ENCODE measurements around the gene EPHA1. TPM values are rescaled to one million over a fixed set of nuclear protein-coding genes. Genes with fewer than 3 reads are reported as not detected.

The EPHA1 gene
- total and polyA plus RNA-seq, 7 experiments from 2014 or later, result 4.1 to 63.1 (median 33.6) TPM

- Mint-ChIP-seq H3K4me3 (peak overlapping the region in 1 of 10 donors; percentile 7), H3K27ac (peak overlapping the region in 7 of 9 donors; percentile 77 to 95 (median 92)), H3K4me1 (peaks cover 59 to 78% (median 74%) of the 10 kb centered on the region in 7 donors), H3K27me3 (no peaks in the 10 kb centered on the region), H3K9me3 (no peaks in the 10 kb centered on the region), H3K36me3 (peaks cover 0 to 3% (median 0%) of the 10 kb centered on the region in 5 donors)
- no peak for ATAC-seq
- H3K4me1 ChIP-seq (ENCODE audit: control insufficient read depth in 2 of 2, insufficient read depth in 2 of 2, low read length in 2 of 2), result peaks cover 56 to 68% of the 10 kb centered on the region in 2 donors
- intact Hi-C loops (cut with micrococcal nuclease), result no loop called here
- ChIA-PET CTCF (interaction anchor here (1.3 to 2.8 kb wide), 3 partner anchors 39 to 136 kb away, joined by 5 to 10 read pairs (median 8); partner anchors contain the start of gene GSTK1), POLR2A (interaction anchor here (0.6 to 15.0 kb wide), 4 partner anchors 16 to 537 kb away, joined by 3 to 223 read pairs (median 6); partner anchors contain the start of gene EPHA1)
- no peaks in the 10 kb centered on the region for H3K9me3 ChIP-seq (ENCODE audit: control insufficient read depth in 2 of 3, low read length in 3 of 3)
- DNase-seq, result no peak
- no peaks in the 10 kb centered on the region for H3K27me3 ChIP-seq (ENCODE audit: control insufficient read depth in 2 of 2, insufficient read depth in 2 of 2, low read length in 2 of 2)
- peaks cover 0 to 8% (median 0%) of the 10 kb centered on the region in 3 experiments for H3K36me3 ChIP-seq (ENCODE audit: control insufficient read depth in 2 of 3, insufficient read depth in 3 of 3, low read length in 3 of 3)
- H3K27ac ChIP-seq (ENCODE audit: low read depth, low read length), result peak overlapping the region; percentile 60
- H3K4me3 ChIP-seq (ENCODE audit: low read length), result no peak overlapping the region
These were observed 32.3 kb downstream of the EPHA1 start for GRCh38 chr7:143376396-143376795.

GRCh38 chr7:143375298-143376034 is 33.2 kb downstream of the EPHA1 start:
- intact Hi-C loops (cut with micrococcal nuclease), result loop anchor here in 1 of 2 donors (1.0 kb wide), 2 partner anchors 13 to 135 kb away; partner anchors contain the start of gene FAM131B

DNA sequence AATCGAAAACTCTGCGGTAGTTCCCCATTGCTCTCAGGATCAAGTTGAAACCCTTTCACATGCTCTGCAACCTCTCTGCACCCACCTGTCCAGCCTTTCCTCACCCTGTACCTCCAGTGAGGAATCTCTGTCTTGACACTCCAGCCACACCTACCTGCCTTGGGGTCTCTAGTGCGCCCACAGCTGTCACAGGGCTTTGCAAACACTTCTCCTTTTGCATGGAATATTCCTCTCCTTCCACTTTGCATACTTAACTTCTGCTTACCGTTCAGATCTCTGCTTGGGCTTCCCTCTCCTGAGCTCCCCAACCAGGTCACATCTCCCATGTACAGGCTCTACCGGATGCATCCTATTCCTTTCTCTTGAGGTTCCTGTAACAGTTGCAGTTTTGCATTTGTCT is 34.1 kb downstream of the EPHA1 start:
- peak overlapping the region in 3 of 10 donors; percentile 23 to 61 (median 55) for H3K4me3 Mint-ChIP-seq
- POLR2A ChIA-PET, result interaction anchor here (1.0 to 15.0 kb wide), 9 partner anchors 9 to 129 kb away, joined by 3 to 223 read pairs (median 6); partner anchors contain the start of genes CASP2, EPHA1, FAM131B and GSTK1
- intact Hi-C loops (cut with micrococcal nuclease), result loop anchor here in 1 of 2 donors (5.0 kb wide), 2 partner anchors 33 to 67 kb away; partner anchors contain the start of gene EPHA1

More at GRCh38 chr7:143375298-143376034, 33.2 kb downstream of the EPHA1 start:
- ATAC-seq (peak; percentile 71), DNase-seq (peak in 7 of 9 donors; percentile 22 to 52 (median 46))
- H3K4me3 Mint-ChIP-seq, result peak overlapping the region; percentile 22 to 61 (median 54)
- ChIA-PET CTCF (interaction anchor here (0.5 to 2.8 kb wide), 12 partner anchors 9 to 626 kb away, joined by 3 to 11 read pairs (median 4); partner anchors contain the start of genes EPHA1 and GSTK1), POLR2A (interaction anchor here (0.6 to 15.0 kb wide), 12 partner anchors 9 to 536 kb away, joined by 3 to 223 read pairs (median 6); partner anchors contain the start of genes CASP2, EPHA1, FAM131B and GSTK1)
- H3K27ac ChIP-seq (ENCODE audit: low read depth, low read length), result peak overlapping the region; percentile 60
- H3K9me3 Mint-ChIP-seq, result no peaks in the 10 kb centered on the region
- H3K4me3 ChIP-seq (ENCODE audit: low read length), result peak overlapping the region; percentile 24
- H3K4me1 Mint-ChIP-seq, result peaks cover 59 to 85% (median 80%) of the 10 kb centered on the region in 7 donors
- H3K9me3 ChIP-seq (ENCODE audit: control insufficient read depth in 2 of 3, low read length in 3 of 3), result no peaks in the 10 kb centered on the region
- peaks cover 0 to 4% (median 0%) of the 10 kb centered on the region in 5 donors for H3K27me3 Mint-ChIP-seq
- no peaks in the 10 kb centered on the region for H3K27me3 ChIP-seq (ENCODE audit: control insufficient read depth in 2 of 2, insufficient read depth in 2 of 2, low read length in 2 of 2)
- H3K4me1 ChIP-seq (ENCODE audit: control insufficient read depth in 2 of 2, insufficient read depth in 2 of 2, low read length in 2 of 2), result peaks cover 56 to 69% of the 10 kb centered on the region in 2 donors
- peaks cover 0 to 3% (median 0%) of the 10 kb centered on the region in 5 donors for H3K36me3 Mint-ChIP-seq
- peak overlapping the region; percentile 69 to 95 (median 90) for H3K27ac Mint-ChIP-seq
- H3K36me3 ChIP-seq (ENCODE audit: control insufficient read depth in 2 of 3, insufficient read depth in 3 of 3, low read length in 3 of 3), result peaks cover 0 to 3% (median 0%) of the 10 kb centered on the region in 3 experiments

DNA sequence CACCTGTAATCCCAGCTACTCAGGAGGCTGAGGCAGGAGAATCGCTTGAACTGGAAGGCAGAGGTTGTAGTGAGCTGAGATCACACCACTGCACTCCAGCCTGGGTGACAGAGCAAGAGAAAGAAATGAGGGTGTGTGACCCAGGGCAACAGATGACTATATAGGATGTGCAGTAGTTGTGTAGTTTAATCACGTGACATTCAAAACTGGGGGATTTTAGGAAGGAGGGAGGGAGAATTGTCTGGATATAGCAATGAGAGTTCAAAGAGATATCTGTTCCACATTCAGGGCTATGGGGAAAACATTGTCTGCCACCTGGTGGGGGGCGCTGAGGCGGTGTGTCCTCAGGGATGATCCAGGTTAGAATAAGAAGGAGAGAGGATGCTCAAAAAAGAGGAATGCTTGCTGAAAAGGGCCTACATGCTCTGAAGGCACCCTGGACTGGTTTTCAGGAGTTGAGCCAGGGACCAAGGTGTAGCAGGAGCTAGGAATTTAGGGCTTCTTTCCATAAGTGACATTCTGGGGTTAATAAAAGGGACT is 35.3 kb downstream of the EPHA1 start:
- H3K27ac Mint-ChIP-seq, result peak overlapping the region; percentile 1 to 95 (median 58)
- ATAC-seq, result no peak
- H3K4me1 ChIP-seq (ENCODE audit: control insufficient read depth in 2 of 2, insufficient read depth in 2 of 2, low read length in 2 of 2), result peaks cover 40 to 51% of the 10 kb centered on the region in 2 donors

More for the DNA sequence above, 34.1 kb downstream of the EPHA1 start:
- Histone ChIP-seq H3K27me3 (ENCODE audit: control insufficient read depth in 2 of 2, insufficient read depth in 2 of 2, low read length in 2 of 2) (no peaks in the 10 kb centered on the region), H3K36me3 (ENCODE audit: control insufficient read depth in 2 of 3, insufficient read depth in 3 of 3, low read length in 3 of 3) (no peaks in the 10 kb centered on the region), H3K4me1 (ENCODE audit: control insufficient read depth in 2 of 2, insufficient read depth in 2 of 2, low read length in 2 of 2) (peaks cover 51 to 64% of the 10 kb centered on the region in 2 donors), H3K27ac (ENCODE audit: low read depth, low read length) (peak overlapping the region; percentile 60), H3K4me3 (ENCODE audit: low read length) (no peak overlapping the region), H3K9me3 (ENCODE audit: control insufficient read depth in 2 of 3, low read length in 3 of 3) (no peaks in the 10 kb centered on the region)
- Mint-ChIP-seq H3K27me3 (peaks cover 0 to 8% (median 0%) of the 10 kb centered on the region in 5 donors), H3K27ac (peak overlapping the region in 8 of 9 donors; percentile 69 to 95 (median 91)), H3K36me3 (peaks cover 0 to 3% (median 0%) of the 10 kb centered on the region in 5 donors), H3K4me1 (peaks cover 53 to 78% (median 76%) of the 10 kb centered on the region in 7 donors), H3K9me3 (no peaks in the 10 kb centered on the region)
- CTCF ChIA-PET, result interaction anchor here (0.5 to 2.8 kb wide), 9 partner anchors 10 to 625 kb away, joined by 3 to 11 read pairs (median 4); partner anchors contain the start of gene EPHA1
- DNase-seq, result no peak
- ATAC-seq, result no peak

GRCh38 chr7:143372070-143372469 is 36.6 kb downstream of the EPHA1 start:
- peaks cover 36 to 40% of the 10 kb centered on the region in 2 donors for H3K4me1 ChIP-seq (ENCODE audit: control insufficient read depth in 2 of 2, insufficient read depth in 2 of 2, low read length in 2 of 2)
- H3K4me3 Mint-ChIP-seq, result peak overlapping the region in 9 of 10 donors; percentile 13 to 67 (median 45)

More for the DNA sequence above, 35.3 kb downstream of the EPHA1 start:
- peaks cover 0 to 3% (median 0%) of the 10 kb centered on the region in 5 donors for H3K36me3 Mint-ChIP-seq
- ChIA-PET POLR2A (interaction anchor here (0.9 to 15.0 kb wide), 3 partner anchors 25 to 110 kb away, joined by 3 to 223 read pairs (median 3); partner anchors contain the start of genes EPHA1 and GSTK1), CTCF (interaction anchor here (2.5 kb wide), 1 partner anchor 35 kb away, joined by 20 read pairs; the partner anchor contains the start of gene EPHA1)
- no peak for DNase-seq
- H3K4me3 Mint-ChIP-seq, result no peak overlapping the region
- H3K9me3 ChIP-seq (ENCODE audit: control insufficient read depth in 2 of 3, low read length in 3 of 3), result no peaks in the 10 kb centered on the region
- H3K4me3 ChIP-seq (ENCODE audit: low read length), result no peak overlapping the region
- H3K27me3 ChIP-seq (ENCODE audit: control insufficient read depth in 2 of 2, insufficient read depth in 2 of 2, low read length in 2 of 2), result no peaks in the 10 kb centered on the region
- H3K9me3 Mint-ChIP-seq, result no peaks in the 10 kb centered on the region
- no peaks in the 10 kb centered on the region for H3K36me3 ChIP-seq (ENCODE audit: control insufficient read depth in 2 of 3, insufficient read depth in 3 of 3, low read length in 3 of 3)
- H3K27me3 Mint-ChIP-seq, result peaks cover 0 to 13% (median 0%) of the 10 kb centered on the region in 5 donors
- H3K27ac ChIP-seq (ENCODE audit: low read depth, low read length), result no peak overlapping the region
- intact Hi-C loops (cut with micrococcal nuclease), result loop anchor here in 1 of 2 donors (5.0 kb wide), 2 partner anchors 34 to 66 kb away; partner anchors contain the start of gene EPHA1
- peaks cover 42 to 66% (median 64%) of the 10 kb centered on the region in 7 donors for H3K4me1 Mint-ChIP-seq

More at GRCh38 chr7:143372070-143372469, 36.6 kb downstream of the EPHA1 start:
- Histone ChIP-seq H3K27me3 (ENCODE audit: control insufficient read depth in 2 of 2, insufficient read depth in 2 of 2, low read length in 2 of 2) (no peaks in the 10 kb centered on the region), H3K27ac (ENCODE audit: low read depth, low read length) (no peak overlapping the region), H3K36me3 (ENCODE audit: control insufficient read depth in 2 of 3, insufficient read depth in 3 of 3, low read length in 3 of 3) (no peaks in the 10 kb centered on the region), H3K9me3 (ENCODE audit: control insufficient read depth in 2 of 3, low read length in 3 of 3) (no peaks in the 10 kb centered on the region), H3K4me3 (ENCODE audit: low read length) (no peak overlapping the region)
- peaks cover 0 to 22% (median 0%) of the 10 kb centered on the region in 5 donors for H3K27me3 Mint-ChIP-seq
- ChIA-PET CTCF (interaction anchor here (0.6 to 2.5 kb wide), 8 partner anchors 8 to 132 kb away, joined by 3 to 20 read pairs (median 4); partner anchors contain the start of gene EPHA1), POLR2A (interaction anchor here (0.8 to 15.0 kb wide), 9 partner anchors 8 to 100 kb away, joined by 3 to 223 read pairs (median 4); partner anchors contain the start of gene EPHA1)
- peaks cover 34 to 59% (median 55%) of the 10 kb centered on the region in 7 donors for H3K4me1 Mint-ChIP-seq
- peak in 5 of 9 donors; percentile 38 to 64 (median 46) for DNase-seq
- no peaks in the 10 kb centered on the region for H3K36me3 Mint-ChIP-seq
- ATAC-seq, result peak; percentile 76
- H3K9me3 Mint-ChIP-seq, result no peaks in the 10 kb centered on the region
- intact Hi-C loops (cut with micrococcal nuclease), result loop anchor here in 1 of 2 donors (1.0 to 5.0 kb wide), 4 partner anchors 8 to 65 kb away; partner anchors contain the start of gene EPHA1
- H3K27ac Mint-ChIP-seq, result peak overlapping the region in 8 of 9 donors; percentile 3 to 90 (median 70)

All from naive thymus-derived CD4-positive, alpha-beta T cell (primary cell).